CD4-positive, alpha-beta T cell (primary cell): ENCODE data around the gene CADM2. TPM values are rescaled to one million over a fixed set of nuclear protein-coding genes. Genes with fewer than 3 reads are reported as not detected.

Experiments
- ATAC-seq: fragments of 200-7000 bp; cut with Tn5 transposase; one replicate; pipeline ENCODE4 v1.10.0; 2022; ENCODE audit warnings: mild to moderate bottlenecking; ENCODE audit not compliant: poor library complexity
- CTCF ChIA-PET: fragments of 350-600 bp; sonication (Branson Sonifier 250); formaldehyde crosslinking; loops from one replicate; lab custom pipeline; 2021; ENCODE audit warnings: antibody characterized with exemption, inconsistent platforms; lab: Charles Lee
- POLR2A ChIA-PET: fragments of 350-600 bp; sonication (Branson Sonifier 250); formaldehyde crosslinking; loops from one replicate; lab custom pipeline; 2021; ENCODE audit warnings: antibody characterized with exemption, inconsistent platforms; lab: Charles Lee
- DNase-seq, 14 experiments: peaks; one replicate each; pipeline ENCODE4 v3.0.0-alpha.2; 2013 to 2020; ENCODE audit warnings: mixed read lengths in 2 of 14
- H3K27ac ChIP-seq, 2 donors: one replicate each; pipeline versions ENCODE4 v1.5.1 to v1.7.0; 2013; ENCODE audit warnings: low read length in 2 of 2, low read depth in 1 of 2, mild to moderate bottlenecking in 1 of 2
- H3K27me3 ChIP-seq, 2 experiments: 1 replicate in 1 of 2; 2 replicates in 1 of 2; pipeline versions ENCODE4 v1.6.1 to v1.7.0; 2013; ENCODE audit warnings: low read length in 2 of 2, control low read depth in 1 of 2, mild to moderate bottlenecking in 1 of 2, moderate library complexity in 1 of 2; ENCODE audit not compliant: insufficient read depth in 2 of 2, control insufficient read depth in 1 of 2
- H3K36me3 ChIP-seq: one replicate; pipeline ENCODE4 v1.6.1; 2013; ENCODE audit warnings: low read length, control low read depth; ENCODE audit not compliant: insufficient read depth
- H3K4me1 ChIP-seq: one replicate; pipeline ENCODE4 v1.6.1; 2013; ENCODE audit warnings: low read length, control low read depth; ENCODE audit not compliant: insufficient read depth
- H3K4me3 ChIP-seq: one replicate; pipeline ENCODE4 v1.5.1; 2013; ENCODE audit warnings: mild to moderate bottlenecking, low read length, moderate library complexity
- H3K9me3 ChIP-seq, 2 experiments: 1 replicate in 1 of 2; 2 replicates in 1 of 2; pipeline versions ENCODE4 v1.6.1 to v1.7.0; 2013; ENCODE audit warnings: low read length in 2 of 2, mild to moderate bottlenecking in 2 of 2, control low read depth in 1 of 2, moderate library complexity in 1 of 2; ENCODE audit not compliant: control insufficient read depth in 1 of 2, insufficient read depth in 1 of 2
- H3K27ac Mint-ChIP-seq: one replicate; pipeline ENCODE4 v1.8.0; 2020; ENCODE audit warnings: mixed read lengths
- H3K27me3 Mint-ChIP-seq: one replicate; pipeline ENCODE4 v1.8.0; 2021; ENCODE audit warnings: mixed read lengths
- H3K36me3 Mint-ChIP-seq: one replicate; pipeline ENCODE4 v1.8.0; 2021; ENCODE audit warnings: low read depth, mixed read lengths
- H3K4me1 Mint-ChIP-seq: one replicate; pipeline ENCODE4 v1.8.0; 2021; ENCODE audit warnings: low read depth, mixed read lengths
- H3K4me3 Mint-ChIP-seq: one replicate; pipeline ENCODE4 v1.8.0; 2020; ENCODE audit warnings: mild to moderate bottlenecking, mixed read lengths
- H3K9me3 Mint-ChIP-seq: one replicate; pipeline ENCODE4 v1.8.0; 2020; ENCODE audit warnings: mixed read lengths
- intact Hi-C, 2 experiments: fragments of 100-400 bp; cut with DNase I in 1 of 2; cut with micrococcal nuclease in 1 of 2; formaldehyde crosslinking; loops; one replicate each; pipeline versions ENCODE4 v1.15.1 to v1.9.0; 2023 to 2025; cut with DNase I, micrococcal nuclease
- total RNA-seq, 174 experiments: library from RNA in 2 of 174; stranded (reverse) in 2 of 174; gene quantifications; one replicate each; pipeline ENCODE4 v1.2.3 and lab custom pipeline; 2021 to 2026
- TF ChIP-seq, protein P1 (sequence below): fragments of 200-600 bp; IDR thresholded peaks from one replicate; pipeline ENCODE4 v1.8.0; 2022; ENCODE audit warnings: antibody characterized with exemption, mild to moderate bottlenecking

CADM2 gene
- total RNA-seq, 2 experiments from 2014 or later, result 0.03 to 0.11 TPM

DNA sequence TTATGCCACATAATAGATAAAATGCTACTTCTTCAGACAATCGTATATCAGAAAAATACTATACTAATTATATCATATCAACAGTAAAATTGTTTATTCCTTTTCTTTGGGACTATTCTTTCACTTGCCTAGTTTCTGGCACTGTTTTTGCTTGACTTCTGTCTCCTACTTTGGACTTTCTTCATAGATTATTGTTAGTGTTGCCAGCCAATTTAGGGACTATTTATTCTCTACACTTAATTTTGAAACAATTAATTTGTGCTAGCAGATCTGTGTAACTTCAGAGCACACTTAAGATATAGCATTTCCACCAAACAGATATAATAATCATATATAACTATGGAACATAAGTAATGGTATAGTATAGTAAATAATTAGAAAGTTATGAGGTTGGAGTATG lies 305.6 kb downstream of the CADM2 start:
- no peak for DNase-seq
- no peak overlapping the region for H3K27ac Mint-ChIP-seq
- POLR2A ChIA-PET, result no interaction called here

DNA sequence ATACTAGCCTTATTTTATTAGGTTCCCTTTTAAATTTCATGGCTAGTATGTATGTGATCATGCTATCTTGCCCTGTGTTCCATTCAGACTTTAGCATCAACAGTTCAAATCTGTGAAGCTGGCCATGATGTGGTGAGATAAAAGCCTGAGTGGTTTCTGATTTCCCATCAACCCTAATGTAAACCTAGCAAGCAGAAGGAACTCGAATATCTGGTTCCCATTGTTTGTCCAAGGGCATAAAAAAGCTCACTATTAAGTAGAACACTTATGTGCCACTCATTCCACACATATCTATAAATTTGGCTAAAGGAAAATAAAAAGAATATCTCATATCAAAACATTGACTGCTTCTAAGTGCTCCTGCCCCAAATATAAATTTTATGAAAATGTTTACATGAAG lies 311.7 kb downstream of the CADM2 start:
- ChIA-PET POLR2A (no interaction called here), CTCF (no interaction called here)
- H3K9me3 ChIP-seq, result no peaks in the 10 kb centered on the region
- no peaks in the 10 kb centered on the region for H3K27me3 ChIP-seq
- H3K36me3 ChIP-seq, result no peaks in the 10 kb centered on the region
- H3K4me1 Mint-ChIP-seq, result no peaks in the 10 kb centered on the region
- TF ChIP-seq, protein P1, sequence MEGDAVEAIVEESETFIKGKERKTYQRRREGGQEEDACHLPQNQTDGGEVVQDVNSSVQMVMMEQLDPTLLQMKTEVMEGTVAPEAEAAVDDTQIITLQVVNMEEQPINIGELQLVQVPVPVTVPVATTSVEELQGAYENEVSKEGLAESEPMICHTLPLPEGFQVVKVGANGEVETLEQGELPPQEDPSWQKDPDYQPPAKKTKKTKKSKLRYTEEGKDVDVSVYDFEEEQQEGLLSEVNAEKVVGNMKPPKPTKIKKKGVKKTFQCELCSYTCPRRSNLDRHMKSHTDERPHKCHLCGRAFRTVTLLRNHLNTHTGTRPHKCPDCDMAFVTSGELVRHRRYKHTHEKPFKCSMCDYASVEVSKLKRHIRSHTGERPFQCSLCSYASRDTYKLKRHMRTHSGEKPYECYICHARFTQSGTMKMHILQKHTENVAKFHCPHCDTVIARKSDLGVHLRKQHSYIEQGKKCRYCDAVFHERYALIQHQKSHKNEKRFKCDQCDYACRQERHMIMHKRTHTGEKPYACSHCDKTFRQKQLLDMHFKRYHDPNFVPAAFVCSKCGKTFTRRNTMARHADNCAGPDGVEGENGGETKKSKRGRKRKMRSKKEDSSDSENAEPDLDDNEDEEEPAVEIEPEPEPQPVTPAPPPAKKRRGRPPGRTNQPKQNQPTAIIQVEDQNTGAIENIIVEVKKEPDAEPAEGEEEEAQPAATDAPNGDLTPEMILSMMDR, result no peak
- DNase-seq (no peak), ATAC-seq (no peak)
- no peaks in the 10 kb centered on the region for H3K9me3 Mint-ChIP-seq
- no peak overlapping the region for H3K4me3 ChIP-seq
- H3K36me3 Mint-ChIP-seq, result no peaks in the 10 kb centered on the region
- intact Hi-C loops, result no loop called here
- H3K4me1 ChIP-seq, result no peaks in the 10 kb centered on the region
- no peak overlapping the region for H3K27ac Mint-ChIP-seq
- H3K4me3 Mint-ChIP-seq, result no peak overlapping the region
- no peak overlapping the region for H3K27ac ChIP-seq
- no peaks in the 10 kb centered on the region for H3K27me3 Mint-ChIP-seq

More for the DNA sequence above, 305.6 kb downstream of the CADM2 start:
- no peak for ATAC-seq
- H3K4me3 Mint-ChIP-seq, result no peak overlapping the region
- H3K9me3 Mint-ChIP-seq, result no peaks in the 10 kb centered on the region
- TF ChIP-seq, protein P1, result no peak
- Histone ChIP-seq H3K4me1 (no peaks in the 10 kb centered on the region), H3K4me3 (no peak overlapping the region), H3K27ac (no peak overlapping the region), H3K36me3 (no peaks in the 10 kb centered on the region), H3K9me3 (no peaks in the 10 kb centered on the region), H3K27me3 (no peaks in the 10 kb centered on the region)
- intact Hi-C loops, result no loop called here
- no peaks in the 10 kb centered on the region for H3K27me3 Mint-ChIP-seq
- CTCF ChIA-PET, result no interaction called here
- H3K4me1 Mint-ChIP-seq, result no peaks in the 10 kb centered on the region
- no peaks in the 10 kb centered on the region for H3K36me3 Mint-ChIP-seq

DNA sequence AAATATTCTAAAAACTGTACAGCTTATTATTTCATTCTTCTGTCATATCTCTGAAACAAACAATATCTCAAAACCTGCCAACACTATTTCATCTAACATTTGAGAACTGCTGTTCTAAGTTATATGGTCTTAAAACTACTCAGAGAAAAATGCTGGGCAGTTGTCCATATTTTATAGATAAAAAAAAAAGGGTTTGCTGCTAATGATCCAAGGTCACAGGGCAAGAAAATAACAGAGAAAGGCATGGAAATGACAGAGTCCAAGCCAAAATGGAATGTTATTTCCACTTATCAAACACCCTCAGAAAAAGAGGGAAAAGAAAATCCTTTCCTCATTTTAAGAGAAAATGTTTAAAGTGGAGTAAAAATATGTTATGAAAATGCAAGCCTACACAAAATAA lies 313.1 kb downstream of the CADM2 start:
- no peaks in the 10 kb centered on the region for H3K36me3 ChIP-seq
- DNase-seq, result no peak
- Mint-ChIP-seq H3K9me3 (peaks cover 3% of the 10 kb centered on the region), H3K27me3 (no peaks in the 10 kb centered on the region), H3K4me1 (no peaks in the 10 kb centered on the region), H3K36me3 (no peaks in the 10 kb centered on the region), H3K4me3 (no peak overlapping the region), H3K27ac (no peak overlapping the region)
- no peaks in the 10 kb centered on the region for H3K4me1 ChIP-seq
- H3K27me3 ChIP-seq, result no peaks in the 10 kb centered on the region
- TF ChIP-seq, protein P1, result no peak
- no peak overlapping the region for H3K4me3 ChIP-seq
- H3K27ac ChIP-seq, result no peak overlapping the region
- intact Hi-C loops, result no loop called here
- ATAC-seq, result no peak
- ChIA-PET CTCF (no interaction called here), POLR2A (no interaction called here)
- H3K9me3 ChIP-seq, result no peaks in the 10 kb centered on the region
